Measurements from ENCODE around the gene MTHFR. TPM values are rescaled to one million over a fixed set of nuclear protein-coding genes. Genes with fewer than 3 reads are reported as not detected.

MTHFR gene
- total and polyA plus RNA-seq, 2 of the 8 experiments (the other 6 are each of a cell fraction or from before 2014, with no cell fraction given): 8.7 to 18.5 TPM

DNA sequence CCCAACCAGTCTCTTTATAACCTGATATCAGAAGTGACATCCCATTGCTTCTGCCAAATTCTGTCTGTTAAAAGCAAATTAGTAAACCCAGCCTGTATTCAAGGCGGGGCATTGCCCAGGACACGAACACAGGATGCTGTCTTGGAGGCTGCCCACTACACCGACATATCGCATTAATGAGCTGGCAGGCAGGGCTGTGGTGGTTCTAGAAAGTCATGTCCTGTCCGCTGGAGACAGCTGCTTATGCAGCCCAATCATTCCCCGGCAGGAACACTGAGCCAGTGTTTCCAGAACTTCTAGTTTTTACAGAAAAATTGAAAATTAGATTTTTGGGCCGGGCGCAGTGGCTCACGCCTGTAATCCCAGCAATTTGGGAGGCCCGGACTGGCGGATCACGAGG, 24.5 kb downstream of the MTHFR start:
- Histone ChIP-seq H3K4me3 (ENCODE audit: extremely low read depth in 1 of 4, insufficient read depth in 2 of 4, low read depth in 3 of 4, low read length in 4 of 4) (no peak overlapping the region), H3K23ac (ENCODE audit: insufficient read length) (no peak overlapping the region), H2AFZ (ENCODE audit: low read length) (no peak overlapping the region), H2AK5ac (ENCODE audit: low read depth, low read length) (no peak overlapping the region), H4K91ac (replicated peaks; ENCODE audit: insufficient read length, low read length) (no peak overlapping the region), H2BK15ac (ENCODE audit: low read length) (no peak overlapping the region), H4K8ac (ENCODE audit: extremely low read depth, insufficient read depth, low read length) (no peak overlapping the region), H2BK120ac (replicated peaks; ENCODE audit: low read depth, low read length) (no peak overlapping the region), H3K56ac (replicated peaks; ENCODE audit: insufficient read length, low read depth, low read length) (no peak overlapping the region), H3K4ac (replicated peaks; ENCODE audit: insufficient read length, low read depth, low read length) (no peak overlapping the region), H3K79me2 (ENCODE audit: control insufficient read depth in 1 of 2, insufficient read depth in 2 of 2, low read length in 2 of 2) (no peaks in the 10 kb centered on the region), H3K18ac (ENCODE audit: extremely low read depth, low read length) (no peak overlapping the region), H3K27ac (ENCODE audit: low read depth, low read length) (no peak overlapping the region), H4K20me1 (replicated peaks in 1 of 2; ENCODE audit: control insufficient read depth in 1 of 2, insufficient read depth in 2 of 2, low read length in 2 of 2) (no peaks in the 10 kb centered on the region), H2BK5ac (ENCODE audit: low read depth, low read length) (no peak overlapping the region), H3K14ac (ENCODE audit: insufficient read length) (no peak overlapping the region), H3K4me1 (replicated peaks in 1 of 4; ENCODE audit: control insufficient read depth in 3 of 4, insufficient read depth in 4 of 4, low read length in 3 of 4) (peaks cover 0 to 17% (median 10%) of the 10 kb centered on the region in 4 experiments; a peak in 6 of 7 replicates), H2BK12ac (ENCODE audit: low read depth, low read length) (no peak overlapping the region), H3K9me3 (ENCODE audit: insufficient read depth in 2 of 2, low read depth in 1 of 2, low read length in 1 of 2) (no peaks in the 10 kb centered on the region), H4K5ac (ENCODE audit: insufficient read length, low read depth, low read length) (no peak overlapping the region), H3K23me2 (ENCODE audit: low read depth, low read length) (no peaks in the 10 kb centered on the region), H3K36me3 (ENCODE audit: control insufficient read depth in 2 of 4, insufficient read depth in 4 of 4, low read length in 3 of 4) (no peaks in the 10 kb centered on the region), H2BK20ac (ENCODE audit: low read length) (no peak overlapping the region), H3K4me2 (ENCODE audit: insufficient read depth in 1 of 2, low read depth in 2 of 2, low read length in 2 of 2) (no peak overlapping the region), H3K9ac (replicated peaks in 1 of 4; ENCODE audit: extremely low read depth in 1 of 4, low read depth in 3 of 4, low read length in 3 of 4) (no peak overlapping the region), H3K27me3 (replicated peaks in 1 of 4; ENCODE audit: control insufficient read depth in 3 of 4, extremely low read depth in 1 of 4, insufficient read depth in 3 of 4, low read length in 3 of 4) (no peaks in the 10 kb centered on the region), H3K79me1 (ENCODE audit: low read depth, low read length) (no peaks in the 10 kb centered on the region)
- FAIRE-seq (no peak), DNase-seq (ENCODE audit: low read depth in 1 of 2, low spot score in 2 of 2) (no peak)
- POLR2A ChIA-PET (ENCODE audit: partially characterized antibody): interaction anchor here (1.2 to 1.4 kb wide), 2 partner anchors 9 to 10 kb away, joined by 3 read pairs; no protein-coding TSS in a partner anchor
- WGBS, 2 experiments (ENCODE audit: extremely low coverage in 1 of 2, insufficient coverage in 1 of 2, insufficient read length in 1 of 2, insufficient replicate concordance in 2 of 2, low coverage in 1 of 2, low lambda C conversion rate in 2 of 2, missing lambda C conversion rate in 1 of 2): 91% methylated on average over 12 of the region's 12 CpGs; no CpG with 5 or more reads in 1 of the 2 experiments
- CTCF ChIA-PET (ENCODE audit: partially characterized antibody): interaction anchor here (0.6 to 1.3 kb wide), 5 partner anchors 9 to 51 kb away, joined by 3 to 4 read pairs (median 3); partner anchors contain the start of gene AGTRAP
- TF ChIP-seq EGR1 (IDR thresholded peaks at IDR 0.05; ENCODE audit: borderline replicate concordance, low read depth, low read length) (no peak), TAF7 (optimal IDR thresholded peaks at IDR 0.05; ENCODE audit: borderline replicate concordance, low read depth, low read length) (no peak), CREB1 (IDR thresholded peaks at IDR 0.05) (no peak), CTBP2 (IDR thresholded peaks at IDR 0.05; ENCODE audit: borderline replicate concordance, insufficient read depth, insufficient read length, low read length) (no peak), JUND (IDR thresholded peaks at IDR 0.05; ENCODE audit: low read length) (no peak), USF2 (IDR thresholded peaks at IDR 0.05; ENCODE audit: low read length) (no peak), EZH2 (IDR thresholded peaks at IDR 0.05; ENCODE audit: low read depth, low read length, severe bottlenecking) (no peak), CHD2 (IDR thresholded peaks at IDR 0.05; ENCODE audit: low read length) (no peak), SRF (IDR thresholded peaks at IDR 0.05; ENCODE audit: low read depth, low read length) (no peak), KDM4A (IDR thresholded peaks at IDR 0.05; ENCODE audit: low read depth, low read length, severe bottlenecking) (no peak), GTF2F1 (IDR thresholded peaks at IDR 0.05; ENCODE audit: borderline replicate concordance, low read depth, low read length) (no peak)
- TF ChIP-seq, protein P1, sequence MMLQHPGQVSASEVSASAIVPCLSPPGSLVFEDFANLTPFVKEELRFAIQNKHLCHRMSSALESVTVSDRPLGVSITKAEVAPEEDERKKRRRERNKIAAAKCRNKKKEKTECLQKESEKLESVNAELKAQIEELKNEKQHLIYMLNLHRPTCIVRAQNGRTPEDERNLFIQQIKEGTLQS (IDR thresholded peaks at IDR 0.05; ENCODE audit: insufficient read depth, low read depth, low read length): no peak

All from H1 (cell line).